Testis (tissue), 2 donors: ENCODE data around the gene WNT4.

Experiments used
- CTCF ChIP-seq, 3 experiments: fragments of 450-650 bp in 2 of 3; fragments of 200-600 bp in 1 of 3; sonication (generic) in 1 of 3; IDR thresholded peaks; one replicate each; pipeline ENCODE4 v1.5.1; 2016 to 2019; ENCODE audit warnings: antibody characterized with exemption in 3 of 3, mild to moderate bottlenecking in 2 of 3, moderate library complexity in 1 of 3
- POLR2A ChIP-seq: fragments of 450-650 bp; IDR thresholded peaks from one replicate; pipeline ENCODE4 v1.6.1; 2017; ENCODE audit warnings: antibody characterized with exemption, mild to moderate bottlenecking, moderate library complexity

- TF ChIP-seq CTCF (IDR thresholded peaks at IDR 0.05), result no peak
- TF ChIP-seq POLR2A, result no peak
Observed at GRCh38 chr1:22189619-22190018, 46.7 kb upstream of the WNT4 start.
